ENCODE results near the gene EIF1B.

EIF1B gene

GRCh38 chr3:40340541-40341170, 31.1 kb downstream of the EIF1B start:
- in situ Hi-C loops (cut with MboI; ENCODE audit: low sequenced_read_pairs) = no loop called here

- in situ Hi-C loops (cut with MboI; ENCODE audit: low sequenced_read_pairs) = no loop called here
Observed at GRCh38 chr3:40341671-40342070, 32.2 kb downstream of the EIF1B start.

DNA sequence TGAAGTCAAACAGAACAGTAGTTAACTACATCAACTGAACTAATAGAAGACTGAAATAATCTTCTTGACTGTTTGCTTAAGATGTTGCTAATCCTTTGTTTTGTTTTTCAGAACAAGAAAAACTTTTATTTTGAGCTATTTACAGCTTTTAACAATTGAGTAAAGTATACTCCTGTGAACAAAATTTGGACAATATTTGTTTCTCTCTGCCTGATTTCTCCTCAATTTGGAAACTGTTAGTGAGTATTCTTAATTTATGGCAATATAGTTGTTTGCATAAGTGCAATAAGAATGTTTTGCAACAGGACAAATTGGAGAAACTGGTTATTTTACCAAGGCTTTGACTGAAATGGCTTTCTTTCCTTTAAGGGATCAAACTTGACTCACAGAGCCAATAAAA, 41.0 kb downstream of the EIF1B start:
- in situ Hi-C loops (cut with MboI; ENCODE audit: low sequenced_read_pairs) = no loop called here

- in situ Hi-C loops (cut with MboI; ENCODE audit: low sequenced_read_pairs) = no loop called here
Observed at GRCh38 chr3:40355410-40355809, 45.9 kb downstream of the EIF1B start.

DNA sequence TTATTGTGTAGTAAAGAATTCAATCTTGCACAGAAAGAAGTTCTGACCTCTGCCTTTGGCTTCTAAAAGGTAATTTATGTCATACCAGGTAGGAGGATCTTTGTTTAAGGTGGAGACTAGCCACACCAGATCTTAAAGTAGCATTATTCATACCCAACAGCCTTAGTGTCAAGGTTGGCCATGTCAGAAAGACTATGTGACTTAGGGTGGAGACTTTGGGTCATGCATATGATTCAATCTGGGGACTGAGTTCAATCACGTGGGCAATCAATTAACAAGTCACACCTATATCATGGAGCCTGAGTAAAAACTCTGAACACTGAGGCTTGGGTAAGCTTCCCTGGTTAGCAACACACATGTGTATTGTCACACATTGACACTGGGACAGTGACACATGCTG, 48.9 kb downstream of the EIF1B start:
- in situ Hi-C loops (cut with MboI; ENCODE audit: low sequenced_read_pairs) = no loop called here

All from hTERT RPE-1 (cell line).